GM23248 (cell line): Measurements from ENCODE around the gene KRTAP17-1.

Source experiments
- EZH2 ChIP-seq: fragments of 200-600 bp; sonication (generic); IDR thresholded peaks from 2 replicates; pipeline ENCODE4 v1.6.1; 2018; ENCODE audit warnings: antibody characterized with exemption, mild to moderate bottlenecking; ENCODE audit not compliant: insufficient read depth, poor library complexity, severe bottlenecking
- EZH2phosphoT487 ChIP-seq: fragments of 200-600 bp; sonication (generic); IDR thresholded peaks from 2 replicates; pipeline ENCODE4 v1.6.1; 2018; ENCODE audit warnings: antibody characterized with exemption, moderate library complexity, mild to moderate bottlenecking, low read depth; ENCODE audit not compliant: insufficient read depth

GRCh38 chr17:41294016-41294415, 21.5 kb downstream of the KRTAP17-1 start:
- TF ChIP-seq EZH2 (no peak), EZH2phosphoT487 (no peak)
